Measurements from ENCODE around the gene ZNF26.
"Not testable (repeated sequence)": the region's sequence is repeated elsewhere in the genome, so short reads cannot be mapped to it uniquely, and the experiment has no call there.

ZNF26 gene

DNA sequence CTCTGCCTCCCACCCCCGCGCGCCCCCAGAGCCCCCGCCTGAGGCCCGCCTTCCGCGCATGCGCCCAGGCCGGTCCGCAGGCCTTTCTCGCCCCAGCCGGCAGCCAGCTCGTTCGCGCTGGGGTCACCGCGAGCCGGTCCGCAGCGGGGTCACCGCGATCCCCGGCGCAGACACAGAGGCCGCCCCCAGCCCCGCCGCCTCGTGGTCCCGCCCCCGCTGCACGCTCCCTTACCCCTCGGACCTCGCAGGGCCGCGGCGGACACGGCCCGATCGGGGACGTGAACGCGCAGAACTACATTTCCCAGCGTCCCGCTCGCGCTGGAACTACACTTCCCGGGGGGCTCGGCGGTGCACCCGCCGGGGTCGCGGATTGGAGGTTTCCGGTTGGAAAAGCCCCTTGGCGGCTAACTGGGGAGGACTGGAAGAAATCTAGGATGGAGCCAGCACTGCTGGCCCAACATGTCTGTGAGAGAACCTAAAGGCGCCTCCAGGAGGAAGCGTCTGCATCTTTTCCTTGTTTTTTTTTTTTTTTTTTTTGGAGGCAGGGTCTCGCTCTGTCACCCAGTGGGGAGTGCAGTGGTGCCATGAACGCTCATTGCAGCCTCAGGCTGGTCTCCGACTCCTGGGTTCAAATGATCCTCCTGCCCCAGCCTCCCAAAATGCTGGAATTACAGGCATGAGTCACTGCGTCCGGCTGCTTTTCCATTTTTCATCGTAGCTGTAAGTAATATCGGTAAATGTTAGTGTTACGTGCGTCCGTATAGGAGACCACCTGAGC, 30.0 kb upstream of the ZNF26 start, which contains the start of gene ZNF605:
Gene ZNF605, minus strand, starts transcription at position 296 of the 778 bp plus-strand sequence. CDS start 10,671 bp downstream, outside the sequence.
- DNase-seq = peak; percentile 86

DNA sequence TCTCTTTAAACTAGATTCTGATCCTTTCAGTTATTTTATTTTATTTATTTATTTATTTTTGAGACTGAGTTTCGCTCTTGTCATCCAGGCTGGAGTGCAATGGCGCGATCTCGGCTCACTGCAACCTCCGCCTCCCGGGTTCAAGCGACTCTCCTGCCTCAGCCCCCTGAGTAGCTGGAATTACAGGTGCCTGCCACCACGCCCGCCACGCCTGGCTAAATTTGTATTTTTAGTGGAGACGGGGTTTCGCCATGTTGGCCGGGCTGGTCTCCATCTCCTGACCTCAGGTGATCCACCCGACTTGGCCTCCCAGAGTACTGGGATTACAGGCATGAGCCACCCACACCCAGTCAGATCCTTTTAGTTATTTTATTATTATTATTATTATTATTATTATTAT, 24.4 kb upstream of the ZNF26 start:
- DNase-seq = not testable (repeated sequence)

DNA sequence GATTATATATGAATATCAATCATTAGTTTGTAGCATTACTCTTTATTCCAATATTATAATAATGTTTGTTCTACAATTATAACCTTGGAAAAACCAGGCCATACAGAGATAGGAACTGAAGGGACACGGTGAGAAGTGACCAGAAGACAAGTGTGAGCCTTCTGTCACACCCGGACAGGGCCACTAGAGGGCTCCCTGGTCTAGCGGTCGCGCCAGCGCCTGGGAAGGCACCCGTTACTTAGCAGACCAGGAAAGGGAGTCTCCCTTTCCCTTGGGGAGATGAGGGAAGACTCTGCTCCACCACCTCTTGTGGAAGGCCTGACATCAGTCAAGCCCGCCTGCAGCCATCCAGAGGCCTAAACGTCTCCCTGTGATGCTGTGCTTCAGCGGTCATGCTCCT, 22.2 kb upstream of the ZNF26 start:
- DNase-seq = not testable (repeated sequence)

- no peak for DNase-seq
Measured at GRCh38 chr12:132965796-132966195, 20.4 kb upstream of the ZNF26 start.

GRCh38 chr12:132966676-132967415, 19.3 kb upstream of the ZNF26 start:
- no peak for DNase-seq

DNA sequence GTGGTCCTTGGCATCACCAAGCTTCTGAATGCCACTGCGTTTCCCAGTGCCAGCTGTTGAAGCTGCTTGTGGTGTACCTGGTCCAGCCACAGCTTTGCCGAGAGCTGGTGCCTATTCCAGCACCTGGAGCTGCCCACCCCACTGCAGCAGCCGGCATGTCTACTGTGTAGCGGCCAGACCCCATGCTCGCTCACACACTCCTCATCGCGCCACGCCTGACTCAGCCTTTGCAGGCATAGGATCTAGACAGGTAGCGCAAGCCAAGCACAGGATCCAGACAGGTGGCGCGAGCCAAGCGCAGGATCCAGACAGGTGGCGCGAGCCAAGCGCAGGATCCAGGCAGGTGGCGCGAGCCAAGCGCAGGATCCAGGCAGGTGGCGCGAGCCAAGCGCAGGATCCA, 18.4 kb upstream of the ZNF26 start:
- no peak for DNase-seq

- DNase-seq = no peak
Measured at GRCh38 chr12:132972374-132972773, 13.8 kb upstream of the ZNF26 start.

- DNase-seq = peak; percentile 43
Measured at GRCh38 chr12:132976870-132977269, 9.3 kb upstream of the ZNF26 start.

DNA sequence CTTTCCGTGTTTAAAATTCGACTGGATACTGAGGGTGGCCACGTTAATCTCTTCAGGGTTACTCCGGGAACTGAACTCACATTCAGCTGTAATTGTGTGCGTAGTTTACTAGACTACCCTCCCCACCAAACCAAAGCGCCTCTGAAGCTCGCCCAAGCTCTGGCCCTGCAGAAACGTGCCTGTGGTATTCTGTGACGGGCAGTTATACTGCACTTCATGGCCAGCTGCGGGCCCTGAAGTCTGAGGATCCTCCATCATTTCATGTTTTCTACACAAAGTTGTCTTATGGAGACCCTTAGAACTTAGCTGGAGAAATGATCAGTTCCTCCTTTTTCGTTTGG, 688 bp downstream of the ZNF26 start:
- no peak for DNase-seq

- no peak for DNase-seq
Measured at GRCh38 chr12:132998741-132999140, 12.6 kb downstream of the ZNF26 start.

GRCh38 chr12:133010657-133011297, 24.6 kb downstream of the ZNF26 start:
- DNase-seq = no peak

GRCh38 chr12:133023566-133023965, 37.4 kb downstream of the ZNF26 start:
- no peak for DNase-seq

GRCh38 chr12:133026996-133027395, 40.8 kb downstream of the ZNF26 start:
- DNase-seq = no peak

DNA sequence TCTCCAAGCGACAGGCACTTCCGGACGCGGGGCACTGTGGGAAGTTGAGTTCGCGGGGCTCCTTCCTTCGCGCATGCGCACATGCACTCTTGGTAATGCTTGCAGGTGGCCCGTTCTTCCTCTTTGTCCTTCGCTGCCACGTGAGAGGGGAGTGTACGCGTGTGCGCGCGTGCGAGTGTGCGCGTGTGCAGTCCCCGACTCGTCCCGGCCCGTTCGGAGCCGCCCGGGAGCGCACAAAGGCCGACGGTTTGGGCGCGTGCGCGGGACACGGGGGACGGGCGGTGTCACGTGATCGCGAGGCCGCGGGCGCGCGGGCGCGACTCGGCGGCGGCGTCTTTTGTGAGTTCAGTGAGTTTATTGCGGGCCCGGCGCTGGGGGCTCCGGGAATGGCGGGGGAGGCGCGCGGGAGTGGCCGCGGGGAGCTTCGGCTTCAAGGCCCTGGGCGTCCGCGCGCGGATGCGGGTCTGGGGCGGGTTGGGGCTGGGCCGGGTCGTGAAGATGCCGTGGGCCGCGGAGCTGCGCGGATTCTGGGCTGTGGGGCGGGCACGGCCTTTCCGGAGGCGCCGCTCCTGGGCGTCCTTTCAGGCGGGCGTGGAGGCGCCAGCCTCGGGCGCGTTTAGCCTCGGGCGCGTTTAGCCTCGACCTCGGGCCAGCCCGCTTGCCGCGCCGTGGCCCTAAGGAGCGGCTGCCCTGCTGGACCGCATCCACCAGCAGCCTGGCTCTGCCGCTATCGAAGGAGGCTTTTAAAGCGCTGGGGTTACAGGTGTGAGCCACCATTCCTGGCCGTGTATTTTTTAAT, 51.2 kb downstream of the ZNF26 start, which contains the start of gene ZNF84:
Gene ZNF84, plus strand, starts transcription at position 303 of the 799 bp plus-strand sequence. CDS start 3,959 bp downstream, outside the sequence.
- DNase-seq = peak; percentile 98

- DNase-seq = no peak
Measured at GRCh38 chr12:133038118-133038709, 52.0 kb downstream of the ZNF26 start.

DNA sequence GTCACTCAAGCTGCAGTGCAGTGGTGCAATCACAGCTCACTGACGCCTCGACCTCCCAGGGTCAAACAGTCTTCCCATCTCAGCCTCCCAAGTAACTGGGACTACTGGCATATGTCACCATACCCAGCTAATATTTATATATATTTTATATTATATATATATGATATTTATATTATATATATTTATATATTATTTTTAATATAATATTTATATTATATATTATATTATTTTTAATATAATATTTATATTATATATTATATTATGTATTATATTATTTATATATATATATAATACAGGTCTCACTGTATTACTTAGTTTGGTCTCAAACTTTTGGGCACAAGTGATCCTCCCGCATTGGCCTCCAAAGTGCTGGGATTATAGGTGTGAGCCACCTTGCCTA, 60.5 kb downstream of the ZNF26 start:
- DNase-seq = no peak

- DNase-seq = no peak
Measured at GRCh38 chr12:133057446-133057845, 71.3 kb downstream of the ZNF26 start.

DNA sequence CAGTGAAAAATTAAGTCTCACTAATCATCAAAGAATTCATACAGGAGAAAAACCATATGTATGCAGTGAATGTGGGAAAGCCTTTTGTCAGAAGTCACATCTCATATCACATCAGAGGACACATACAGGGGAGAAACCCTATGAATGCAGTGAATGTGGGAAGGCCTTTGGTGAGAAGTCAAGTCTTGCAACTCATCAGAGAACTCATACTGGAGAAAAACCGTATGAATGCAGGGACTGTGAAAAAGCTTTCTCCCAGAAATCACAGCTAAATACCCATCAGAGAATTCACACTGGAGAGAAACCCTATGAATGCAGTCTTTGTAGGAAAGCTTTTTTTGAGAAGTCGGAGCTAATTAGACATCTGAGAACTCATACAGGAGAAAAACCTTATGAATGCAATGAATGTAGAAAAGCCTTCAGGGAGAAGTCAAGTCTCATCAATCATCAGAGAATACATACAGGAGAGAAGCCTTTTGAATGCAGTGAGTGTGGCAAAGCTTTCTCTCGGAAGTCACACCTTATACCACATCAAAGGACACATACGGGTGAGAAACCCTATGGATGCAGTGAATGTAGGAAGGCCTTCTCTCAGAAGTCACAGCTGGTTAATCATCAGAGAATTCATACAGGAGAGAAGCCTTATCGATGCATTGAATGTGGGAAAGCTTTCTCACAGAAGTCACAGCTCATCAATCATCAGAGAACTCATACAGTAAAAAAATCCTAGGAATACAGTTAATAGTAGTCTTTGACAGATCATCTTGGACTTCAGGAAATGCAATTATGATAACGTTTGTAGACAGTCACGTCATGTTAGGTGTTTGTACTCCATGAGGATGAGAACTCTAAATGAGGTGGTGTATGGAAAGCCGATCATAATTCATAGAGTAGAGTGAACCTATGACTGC, 72.3 kb downstream of the ZNF26 start:
- DNase-seq = no peak

GRCh38 chr12:133061954-133062353, 75.8 kb downstream of the ZNF26 start:
- DNase-seq = no peak

DNA sequence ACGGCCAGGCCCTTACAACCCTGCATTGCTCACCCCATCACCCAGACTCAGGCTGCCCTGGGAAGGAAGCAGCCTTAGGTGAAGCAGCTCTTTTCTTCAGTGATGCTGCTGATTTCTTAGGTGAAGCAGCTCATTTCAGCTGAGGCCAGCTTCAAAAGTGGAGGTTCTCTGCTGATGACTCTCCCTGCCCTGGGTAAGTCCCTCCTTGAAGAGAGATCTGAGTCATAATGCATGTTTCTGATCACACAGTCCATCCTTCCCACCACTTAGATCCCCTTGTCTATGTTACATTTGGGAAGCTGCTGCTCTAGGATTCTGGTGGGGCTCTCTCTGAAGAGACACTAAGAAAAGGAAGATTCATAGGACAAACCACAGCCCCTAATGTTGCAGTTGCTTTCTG, 77.4 kb downstream of the ZNF26 start:
- no peak for DNase-seq

GRCh38 chr12:133073836-133074235, 87.7 kb downstream of the ZNF26 start:
- no peak for DNase-seq

Data from stimulated activated CD4-positive, alpha-beta T cell treated with anti-CD3 and anti-CD28 coated beads, Interleukin-4, amount 100 ng/mL, for 24 hours (primary cell).